A549 (cell line): ENCODE data around the gene ARL9. TPM values are rescaled to one million over a fixed set of nuclear protein-coding genes. Genes with fewer than 3 reads are reported as not detected.

ENCODE experiments used
- ATAC-seq, 2 experiments: fragments of 200-7000 bp in 1 of 2; fragments of >200 bp in 1 of 2; cut with Nextera tagmentation in 1 of 2; cut with Tn5 transposase in 1 of 2; 3 replicates each; pipeline versions ENCODE4 v1.8.0 to v1.9.1; 2018 to 2020; ENCODE audit warnings: mild to moderate bottlenecking in 1 of 2, moderate library complexity in 1 of 2
- CTCF ChIA-PET: fragments of 300-600 bp; sonication (Branson Sonifier 250); formaldehyde crosslinking; extraction: SDS; loops from one replicate; lab custom pipeline; 2021; ENCODE audit warnings: antibody characterized with exemption, inconsistent platforms; lab: Yijun Ruan, JAX
- POLR2A ChIA-PET: fragments of 350-600 bp; formaldehyde crosslinking; extraction: SDS; loops from one replicate; lab custom pipeline; 2021; ENCODE audit warnings: antibody characterized with exemption, inconsistent platforms; lab: Yijun Ruan, JAX
- DNase-seq, 2 experiments: peaks; one replicate each; pipeline versions ENCODE4 v3.0.0 to v3.0.0-alpha.2; 2011 to 2016; ENCODE audit warnings: low read depth in 1 of 2, low spot score in 1 of 2
- FAIRE-seq: peaks from 2 replicates; lab custom pipeline; 2011; peaks lifted over from hg19 to GRCh38; lab: Jason Lieb, UNC
- H3K27ac ChIP-seq, 2 experiments: fragments of >200 bp; sonication (Bioruptor Twin); formaldehyde crosslinking; 3 replicates each; pipeline ENCODE4 v1.5.1; 2016 to 2017
- H3K4me1 ChIP-seq: fragments of >200 bp; sonication (Bioruptor Twin); formaldehyde crosslinking; 3 replicates; pipeline ENCODE4 v1.6.1; 2016
- H3K4me2 ChIP-seq: fragments of >200 bp; sonication (Bioruptor Twin); formaldehyde crosslinking; 3 replicates; pipeline ENCODE4 v1.6.1; 2016
- H3K4me3 ChIP-seq: fragments of >200 bp; sonication (Bioruptor Twin); formaldehyde crosslinking; 3 replicates; pipeline ENCODE4 v1.5.1; 2016
- H3K9me3 ChIP-seq: fragments of >200 bp; sonication (Bioruptor Twin); formaldehyde crosslinking; 3 replicates; pipeline ENCODE4 v1.6.1; 2016
- CBX2 ChIP-seq: fragments of 200-600 bp; sonication (generic); IDR thresholded peaks from 2 replicates; pipeline ENCODE4 v1.6.1; 2016; ENCODE audit warnings: low read depth, mild to moderate bottlenecking, borderline replicate concordance
- CHD2 ChIP-seq: fragments of 150-350 bp; IDR thresholded peaks from 2 replicates; pipeline ENCODE4 v1.6.1; 2014; ENCODE audit warnings: low read length; ENCODE audit not compliant: partially characterized antibody
- CHD4 ChIP-seq: fragments of 200-600 bp; sonication (generic); IDR thresholded peaks from 2 replicates; pipeline ENCODE4 v1.6.1; 2016; ENCODE audit warnings: antibody characterized with exemption, mild to moderate bottlenecking, borderline replicate concordance
- ELK1 ChIP-seq: fragments of 150-350 bp; IDR thresholded peaks from 2 replicates; pipeline ENCODE4 v1.6.1; 2014; ENCODE audit warnings: low read depth, mild to moderate bottlenecking, low read length
- ESRRA ChIP-seq: fragments of 150-350 bp; IDR thresholded peaks from 2 replicates; pipeline ENCODE4 v1.6.1; 2014; ENCODE audit warnings: mild to moderate bottlenecking, low read length, borderline replicate concordance
- HEYL ChIP-seq: fragments of 250-450 bp; sonication (Bioruptor Pico); IDR thresholded peaks from 2 replicates; pipeline ENCODE4 v1.8.0; 2021; ENCODE audit warnings: mild to moderate bottlenecking, moderate library complexity
- HOXA7 ChIP-seq: fragments of 250-450 bp; sonication (Bioruptor Pico); IDR thresholded peaks from 2 replicates; pipeline ENCODE4 v1.5.0; 2020; ENCODE audit warnings: mild to moderate bottlenecking, moderate library complexity
- JUN ChIP-seq, 2 experiments: fragments of >200 bp; sonication (Bioruptor Twin); formaldehyde crosslinking; IDR thresholded peaks; 2 replicates in 1 of 2; 3 replicates in 1 of 2; pipeline ENCODE4 v1.6.1; 2016 to 2017
- KDM5A ChIP-seq: fragments of 200-600 bp; sonication (generic); IDR thresholded peaks from 2 replicates; pipeline ENCODE4 v1.6.1; 2016; ENCODE audit warnings: antibody characterized with exemption, mild to moderate bottlenecking
- MAFK ChIP-seq: fragments of 450-650 bp; IDR thresholded peaks from 2 replicates; pipeline ENCODE4 v1.6.1; 2014; ENCODE audit not compliant: partially characterized antibody
- RARB ChIP-seq: fragments of 250-450 bp; sonication (Bioruptor Pico); IDR thresholded peaks from 2 replicates; pipeline ENCODE4 v1.8.0; 2021; ENCODE audit warnings: mild to moderate bottlenecking, moderate library complexity
- RCOR1 ChIP-seq: fragments of 150-350 bp; IDR thresholded peaks from 2 replicates; pipeline ENCODE4 v1.6.1; 2014; ENCODE audit warnings: antibody characterized with exemption, low read length, low read depth
- SMC3 ChIP-seq: fragments of >200 bp; sonication (Bioruptor Twin); formaldehyde crosslinking; IDR thresholded peaks from 3 replicates; pipeline ENCODE4 v1.6.1; 2018; ENCODE audit warnings: inconsistent platforms
- ZC3H11A ChIP-seq: fragments of 450-650 bp; IDR thresholded peaks from 2 replicates; pipeline ENCODE4 v1.6.1; 2014; ENCODE audit warnings: antibody characterized with exemption, mild to moderate bottlenecking
- ZSCAN20 ChIP-seq: fragments of 250-450 bp; sonication (Bioruptor Pico); IDR thresholded peaks from 2 replicates; pipeline ENCODE4 v1.8.0; 2022; ENCODE audit warnings: mild to moderate bottlenecking, moderate library complexity
- WGBS: methylation state at CpG from one replicate; pipeline ENCODE4 v1.1.6; 2017; ENCODE audit errors: missing lambda C conversion rate; 5-methylcytosine and 5-hydroxymethylcytosine counted together
- polyA plus RNA-seq, 4 experiments: library from polyadenylated mRNA; depleted of rRNA in 3 of 4; stranded (reverse); fragments of >200 nt; fragmentation: RNase III in 1 of 4; extraction: RNeasy Plus Mini Kit Qiagen cat#74134 plus additional on column Dnase treatment in 1 of 4; gene quantifications; 2 replicates in 3 of 4; 3 replicates in 1 of 4; pipeline ENCODE4 v1.2.3, GENCODE V29; 2011 to 2017
- TF ChIP-seq, protein P1 (sequence below): fragments of 450-650 bp; IDR thresholded peaks from 2 replicates; pipeline ENCODE4 v1.6.1; 2014; ENCODE audit warnings: antibody characterized with exemption
- TF ChIP-seq, protein P2 (sequence below): fragments of >200 bp; sonication (Bioruptor Twin); formaldehyde crosslinking; IDR thresholded peaks from 3 replicates; pipeline ENCODE4 v1.6.1; 2016
- TF ChIP-seq, protein P3 (sequence below): fragments of >200 bp; sonication (Bioruptor Twin); formaldehyde crosslinking; IDR thresholded peaks from 3 replicates; pipeline ENCODE4 v1.5.1; 2016
- TF ChIP-seq, protein P4 (sequence below): fragments of 250-450 bp; sonication (Bioruptor Pico); IDR thresholded peaks from 2 replicates; pipeline ENCODE4 v1.5.0; 2021; ENCODE audit warnings: mild to moderate bottlenecking, moderate library complexity, borderline replicate concordance

ARL9 gene
- polyA plus RNA-seq, 2 of the 4 experiments (the other 2 are of a cell fraction), result 0.08 TPM; not detected in 1

DNA sequence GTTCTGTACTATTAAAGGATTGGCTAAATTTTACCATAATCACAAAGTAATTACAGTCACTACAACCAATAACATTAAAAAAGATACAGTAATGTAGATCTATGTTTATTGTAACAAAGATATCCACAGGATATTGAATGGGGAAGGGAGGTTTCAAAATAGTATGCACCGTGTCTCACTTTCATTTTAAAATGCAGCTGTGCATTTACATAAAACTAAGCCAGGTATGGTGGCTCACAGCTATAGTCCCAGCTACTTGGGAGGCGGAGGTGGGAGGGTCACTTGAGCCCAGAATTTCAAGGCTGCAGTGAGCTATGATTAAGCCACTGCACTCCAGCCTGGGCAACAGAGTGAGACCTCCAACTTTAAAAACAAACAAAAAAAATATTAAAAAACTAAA is 29.7 kb upstream of the ARL9 start (continued):
- TF ChIP-seq, protein P1, sequence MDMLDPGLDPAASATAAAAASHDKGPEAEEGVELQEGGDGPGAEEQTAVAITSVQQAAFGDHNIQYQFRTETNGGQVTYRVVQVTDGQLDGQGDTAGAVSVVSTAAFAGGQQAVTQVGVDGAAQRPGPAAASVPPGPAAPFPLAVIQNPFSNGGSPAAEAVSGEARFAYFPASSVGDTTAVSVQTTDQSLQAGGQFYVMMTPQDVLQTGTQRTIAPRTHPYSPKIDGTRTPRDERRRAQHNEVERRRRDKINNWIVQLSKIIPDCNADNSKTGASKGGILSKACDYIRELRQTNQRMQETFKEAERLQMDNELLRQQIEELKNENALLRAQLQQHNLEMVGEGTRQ, result no peak
- no peak for TF ChIP-seq CHD2
- no peak for TF ChIP-seq HOXA7 (CRISPR knock-in tag)

- ChIA-PET CTCF (no interaction called here), POLR2A (no interaction called here)
- 94% methylated on average over 5 of the region's 5 CpGs for WGBS
- DNase-seq (no peak), ATAC-seq (no peak), FAIRE-seq (no peak)
- no peaks in the 10 kb centered on the region for H3K4me1 ChIP-seq
- no peak overlapping the region for H3K4me3 ChIP-seq
- H3K4me2 ChIP-seq, result no peak overlapping the region
- TF ChIP-seq RARB (CRISPR knock-in tag) (no peak), MAFK (no peak), JUN (IDR thresholded peaks at IDR 0.05) (no peak), ESRRA (no peak), CHD2 (no peak), HOXA7 (CRISPR knock-in tag) (no peak), KDM5A (no peak), HEYL (CRISPR knock-in tag) (no peak), SMC3 (no peak), ZC3H11A (no peak), ZSCAN20 (CRISPR knock-in tag) (no peak), RCOR1 (no peak), ELK1 (no peak), CBX2 (no peak), CHD4 (no peak)
- TF ChIP-seq, protein P1, result no peak
- TF ChIP-seq, protein P2, sequence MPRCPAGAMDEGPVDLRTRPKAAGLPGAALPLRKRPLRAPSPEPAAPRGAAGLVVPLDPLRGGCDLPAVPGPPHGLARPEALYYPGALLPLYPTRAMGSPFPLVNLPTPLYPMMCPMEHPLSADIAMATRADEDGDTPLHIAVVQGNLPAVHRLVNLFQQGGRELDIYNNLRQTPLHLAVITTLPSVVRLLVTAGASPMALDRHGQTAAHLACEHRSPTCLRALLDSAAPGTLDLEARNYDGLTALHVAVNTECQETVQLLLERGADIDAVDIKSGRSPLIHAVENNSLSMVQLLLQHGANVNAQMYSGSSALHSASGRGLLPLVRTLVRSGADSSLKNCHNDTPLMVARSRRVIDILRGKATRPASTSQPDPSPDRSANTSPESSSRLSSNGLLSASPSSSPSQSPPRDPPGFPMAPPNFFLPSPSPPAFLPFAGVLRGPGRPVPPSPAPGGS, result no peak
- TF ChIP-seq, protein P3, sequence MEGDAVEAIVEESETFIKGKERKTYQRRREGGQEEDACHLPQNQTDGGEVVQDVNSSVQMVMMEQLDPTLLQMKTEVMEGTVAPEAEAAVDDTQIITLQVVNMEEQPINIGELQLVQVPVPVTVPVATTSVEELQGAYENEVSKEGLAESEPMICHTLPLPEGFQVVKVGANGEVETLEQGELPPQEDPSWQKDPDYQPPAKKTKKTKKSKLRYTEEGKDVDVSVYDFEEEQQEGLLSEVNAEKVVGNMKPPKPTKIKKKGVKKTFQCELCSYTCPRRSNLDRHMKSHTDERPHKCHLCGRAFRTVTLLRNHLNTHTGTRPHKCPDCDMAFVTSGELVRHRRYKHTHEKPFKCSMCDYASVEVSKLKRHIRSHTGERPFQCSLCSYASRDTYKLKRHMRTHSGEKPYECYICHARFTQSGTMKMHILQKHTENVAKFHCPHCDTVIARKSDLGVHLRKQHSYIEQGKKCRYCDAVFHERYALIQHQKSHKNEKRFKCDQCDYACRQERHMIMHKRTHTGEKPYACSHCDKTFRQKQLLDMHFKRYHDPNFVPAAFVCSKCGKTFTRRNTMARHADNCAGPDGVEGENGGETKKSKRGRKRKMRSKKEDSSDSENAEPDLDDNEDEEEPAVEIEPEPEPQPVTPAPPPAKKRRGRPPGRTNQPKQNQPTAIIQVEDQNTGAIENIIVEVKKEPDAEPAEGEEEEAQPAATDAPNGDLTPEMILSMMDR, result no peak
- TF ChIP-seq, protein P4, sequence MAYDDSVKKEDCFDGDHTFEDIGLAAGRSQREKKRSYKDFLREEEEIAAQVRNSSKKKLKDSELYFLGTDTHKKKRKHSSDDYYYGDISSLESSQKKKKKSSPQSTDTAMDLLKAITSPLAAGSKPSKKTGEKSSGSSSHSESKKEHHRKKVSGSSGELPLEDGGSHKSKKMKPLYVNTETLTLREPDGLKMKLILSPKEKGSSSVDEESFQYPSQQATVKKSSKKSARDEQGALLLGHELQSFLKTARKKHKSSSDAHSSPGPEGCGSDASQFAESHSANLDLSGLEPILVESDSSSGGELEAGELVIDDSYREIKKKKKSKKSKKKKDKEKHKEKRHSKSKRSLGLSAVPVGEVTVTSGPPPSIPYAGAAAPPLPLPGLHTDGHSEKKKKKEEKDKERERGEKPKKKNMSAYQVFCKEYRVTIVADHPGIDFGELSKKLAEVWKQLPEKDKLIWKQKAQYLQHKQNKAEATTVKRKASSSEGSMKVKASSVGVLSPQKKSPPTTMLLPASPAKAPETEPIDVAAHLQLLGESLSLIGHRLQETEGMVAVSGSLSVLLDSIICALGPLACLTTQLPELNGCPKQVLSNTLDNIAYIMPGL, result no peak
- no peaks in the 10 kb centered on the region for H3K9me3 ChIP-seq
- no peak overlapping the region for H3K27ac ChIP-seq
Observed at GRCh38 chr4:56477192-56477702, 28.3 kb upstream of the ARL9 start.
